Measurements from ENCODE around the gene BAIAP3. TPM values are rescaled to one million over a fixed set of nuclear protein-coding genes. Genes with fewer than 3 reads are reported as not detected.
A peak's percentile ranks its signal among the peaks of the same experiment; 100 is the strongest.

BAIAP3 gene
- total and polyA plus RNA-seq, 10 of the 15 experiments (the other 5 are each of a cell fraction or from before 2014, with no cell fraction given): 0.03 to 0.56 (median 0.17) TPM; not detected in 3

DNA sequence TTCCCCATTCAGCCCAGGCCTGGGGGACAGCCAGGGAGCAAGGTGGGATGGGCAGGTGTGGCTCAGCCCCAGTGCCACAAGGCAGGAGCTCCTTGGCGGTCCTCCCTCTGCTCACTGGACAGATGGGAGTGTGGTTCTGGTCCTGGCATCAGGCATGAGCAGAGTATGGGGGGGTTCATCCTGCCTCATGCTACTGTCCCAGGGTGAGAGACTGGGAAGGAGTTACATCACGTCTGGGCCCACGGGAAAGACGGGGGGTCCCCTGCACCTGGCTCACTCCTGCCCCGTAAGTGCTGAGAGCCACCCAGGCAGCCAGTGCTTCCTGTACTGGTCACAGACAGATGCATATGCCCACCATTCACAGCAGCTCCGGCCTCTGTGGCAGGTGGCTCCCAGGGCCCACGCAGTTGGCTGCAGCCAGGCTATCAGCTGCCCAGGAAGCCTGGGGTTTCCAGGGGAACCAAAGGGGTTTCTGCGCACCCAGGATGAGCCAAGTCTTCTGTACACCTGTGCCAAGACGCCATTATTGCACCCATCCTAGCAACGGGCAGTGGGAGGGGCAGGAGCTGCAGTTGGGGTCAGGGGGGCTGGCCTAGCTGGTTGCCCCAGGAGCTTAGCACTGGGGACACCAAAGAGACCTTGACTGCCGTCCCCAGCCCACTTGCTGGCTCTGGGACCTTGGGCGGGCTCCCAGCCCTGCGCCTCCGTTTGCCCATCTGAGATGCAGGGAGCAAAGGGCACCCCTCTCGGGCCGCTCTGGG is 1.9 kb downstream of the BAIAP3 start:
- FAIRE-seq: no peak
- H3K4me3 ChIP-seq: no peak overlapping the region
- TF ChIP-seq ZNF217 (IDR thresholded peaks at IDR 0.05) (no peak), SMARCA5 (IDR thresholded peaks at IDR 0.05) (no peak), FOXK2 (IDR thresholded peaks at IDR 0.05) (no peak)
- TF ChIP-seq, protein P1, sequence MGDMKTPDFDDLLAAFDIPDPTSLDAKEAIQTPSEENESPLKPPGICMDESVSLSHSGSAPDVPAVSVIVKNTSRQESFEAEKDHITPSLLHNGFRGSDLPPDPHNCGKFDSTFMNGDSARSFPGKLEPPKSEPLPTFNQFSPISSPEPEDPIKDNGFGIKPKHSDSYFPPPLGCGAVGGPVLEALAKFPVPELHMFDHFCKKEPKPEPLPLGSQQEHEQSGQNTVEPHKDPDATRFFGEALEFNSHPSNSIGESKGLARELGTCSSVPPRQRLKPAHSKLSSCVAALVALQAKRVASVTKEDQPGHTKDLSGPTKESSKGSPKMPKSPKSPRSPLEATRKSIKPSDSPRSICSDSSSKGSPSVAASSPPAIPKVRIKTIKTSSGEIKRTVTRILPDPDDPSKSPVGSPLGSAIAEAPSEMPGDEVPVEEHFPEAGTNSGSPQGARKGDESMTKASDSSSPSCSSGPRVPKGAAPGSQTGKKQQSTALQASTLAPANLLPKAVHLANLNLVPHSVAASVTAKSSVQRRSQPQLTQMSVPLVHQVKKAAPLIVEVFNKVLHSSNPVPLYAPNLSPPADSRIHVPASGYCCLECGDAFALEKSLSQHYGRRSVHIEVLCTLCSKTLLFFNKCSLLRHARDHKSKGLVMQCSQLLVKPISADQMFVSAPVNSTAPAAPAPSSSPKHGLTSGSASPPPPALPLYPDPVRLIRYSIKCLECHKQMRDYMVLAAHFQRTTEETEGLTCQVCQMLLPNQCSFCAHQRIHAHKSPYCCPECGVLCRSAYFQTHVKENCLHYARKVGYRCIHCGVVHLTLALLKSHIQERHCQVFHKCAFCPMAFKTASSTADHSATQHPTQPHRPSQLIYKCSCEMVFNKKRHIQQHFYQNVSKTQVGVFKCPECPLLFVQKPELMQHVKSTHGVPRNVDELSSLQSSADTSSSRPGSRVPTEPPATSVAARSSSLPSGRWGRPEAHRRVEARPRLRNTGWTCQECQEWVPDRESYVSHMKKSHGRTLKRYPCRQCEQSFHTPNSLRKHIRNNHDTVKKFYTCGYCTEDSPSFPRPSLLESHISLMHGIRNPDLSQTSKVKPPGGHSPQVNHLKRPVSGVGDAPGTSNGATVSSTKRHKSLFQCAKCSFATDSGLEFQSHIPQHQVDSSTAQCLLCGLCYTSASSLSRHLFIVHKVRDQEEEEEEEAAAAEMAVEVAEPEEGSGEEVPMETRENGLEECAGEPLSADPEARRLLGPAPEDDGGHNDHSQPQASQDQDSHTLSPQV (IDR thresholded peaks at IDR 0.05): no peak
- H3K4me1 ChIP-seq (ENCODE audit: control insufficient read depth, insufficient read depth, low read length): peaks cover 9% of the 10 kb centered on the region; the same call in 1 of the 2 replicates
- H3K27ac ChIP-seq (ENCODE audit: control insufficient read depth, insufficient read depth): no peak overlapping the region
- DNase-seq (ENCODE audit: low read depth, low spot score): no peak
- no peak overlapping the region for H3K9ac ChIP-seq (ENCODE audit: control insufficient read depth, insufficient read depth, low read length)
- no peaks in the 10 kb centered on the region for H3K36me3 ChIP-seq (ENCODE audit: control insufficient read depth in 2 of 2, insufficient read depth in 2 of 2, low read length in 1 of 2)
- SMC1A ChIA-PET (ENCODE audit: uncharacterized antibody, unreplicated experiment): no interaction called here
- H4K20me1 ChIP-seq (ENCODE audit: control insufficient read depth, insufficient read depth): no peaks in the 10 kb centered on the region
- H3K9me3 ChIP-seq (replicated peaks; ENCODE audit: control insufficient read depth, insufficient read depth, low read length): peaks cover under 1% of the 10 kb centered on the region; the same call in 2 of the 3 replicates
- RAD21 ChIA-PET (ENCODE audit: unreplicated experiment): no interaction called here
- 20% methylated on average over 16 of the region's 16 CpGs for WGBS (ENCODE audit: insufficient coverage, insufficient replicate concordance, low lambda C conversion rate, missing lambda C conversion rate)
- H3K4me2 ChIP-seq (ENCODE audit: control insufficient read depth, insufficient read depth): no peak overlapping the region
- no TSS peak for BruUV-seq (replicated peaks)
- POLR2A ChIA-PET: no interaction called here
- peak; percentile 12; the same call in 2 of the 3 replicates for ATAC-seq
- in situ Hi-C loops (cut with MboI): no loop called here
- CTCF ChIA-PET: no interaction called here
- H3K27me3 ChIP-seq (replicated peaks in 1 of 2; ENCODE audit: control insufficient read depth in 2 of 2, insufficient read depth in 2 of 2, low read length in 1 of 2): peaks cover 5 to 14% of the 10 kb centered on the region in 2 experiments; a peak in 3 of 4 replicates
- intact Hi-C loops (cut with micrococcal nuclease; ENCODE audit: unreplicated experiment): no loop called here
- H3K79me2 ChIP-seq (ENCODE audit: control insufficient read depth, insufficient read depth, low read length): no peaks in the 10 kb centered on the region
- H2AFZ ChIP-seq (ENCODE audit: control insufficient read depth, low read depth, low read length): no peak overlapping the region
